Measurements from ENCODE around the gene ARFIP2. TPM values are rescaled to one million over a fixed set of nuclear protein-coding genes. Genes with fewer than 3 reads are reported as not detected.
A peak's percentile ranks its signal among the peaks of the same experiment; 100 is the strongest.

ARFIP2 gene
- total and polyA plus RNA-seq, 10 of the 15 experiments (the other 5 are each of a cell fraction or from before 2014, with no cell fraction given), result 11.7 to 59.8 (median 48.0) TPM

DNA sequence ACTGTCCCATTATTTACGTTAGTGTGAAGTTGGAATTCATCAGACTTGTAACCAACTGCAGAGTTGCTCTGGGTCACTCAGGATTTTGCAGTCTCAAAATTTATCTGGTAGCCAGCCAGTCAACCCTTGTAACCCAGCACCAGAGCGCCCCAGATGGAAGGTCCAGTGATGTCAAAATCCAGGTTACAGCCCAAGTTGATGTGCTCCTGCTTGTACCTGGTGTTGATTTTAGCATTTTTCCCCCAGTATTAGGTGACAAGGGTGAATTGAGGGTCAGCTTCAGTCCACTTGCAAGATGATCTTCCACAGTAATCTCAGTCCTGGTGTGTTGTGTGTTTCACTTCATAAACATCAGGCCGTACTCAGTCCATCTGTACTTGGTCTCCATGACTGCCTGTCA lies 7.7 kb upstream of the ARFIP2 start:
- no peak overlapping the region for H3K4me3 ChIP-seq
- ATAC-seq (no peak), FAIRE-seq (no peak), DNase-seq (ENCODE audit: low read depth, low spot score) (no peak)
- SMC1A ChIA-PET (ENCODE audit: uncharacterized antibody, unreplicated experiment), result interaction anchor here (1.4 to 3.1 kb wide), 4 partner anchors 12 to 110 kb away, joined by 4 to 12 read pairs (median 4); no protein-coding TSS in a partner anchor
- H3K4me1 ChIP-seq (ENCODE audit: control insufficient read depth, insufficient read depth, low read length), result peaks cover 5% of the 10 kb centered on the region; the same call in 1 of the 2 replicates
- intact Hi-C loops (cut with micrococcal nuclease; ENCODE audit: unreplicated experiment), result loop anchor here (10.0 kb wide), 2 partner anchors 254 to 1036 kb away; partner anchors contain the start of genes CNGA4 and FHIP1B
- no peak overlapping the region for H3K27ac ChIP-seq (ENCODE audit: control insufficient read depth, insufficient read depth)
- H3K79me2 ChIP-seq (ENCODE audit: control insufficient read depth, insufficient read depth, low read length), result no peaks in the 10 kb centered on the region; the same call in 1 of the 2 replicates
- no peaks in the 10 kb centered on the region for H4K20me1 ChIP-seq (ENCODE audit: control insufficient read depth, insufficient read depth)
- RAD21 ChIA-PET (ENCODE audit: unreplicated experiment), result interaction anchor here (1.6 kb wide), 1 partner anchor 110 kb away, joined by 3 read pairs; no protein-coding TSS in a partner anchor
- BruUV-seq (replicated peaks), result no TSS peak
- TF ChIP-seq POLR2A (IDR thresholded peaks at IDR 0.05; ENCODE audit: low read depth, low read length) (0 out of 2 replicates have a peak, but pooled peaks have one; percentile 16), MEF2A (IDR thresholded peaks at IDR 0.05; ENCODE audit: insufficient read depth, low read depth, low read length) (no peak)
- CTCF ChIA-PET, result interaction anchor here (1.8 to 10.7 kb wide), 3 partner anchors 17 to 110 kb away, joined by 5 to 119 read pairs (median 6); no protein-coding TSS in a partner anchor
- no peak overlapping the region for H3K9ac ChIP-seq (ENCODE audit: control insufficient read depth, insufficient read depth, low read length)
- no peak overlapping the region for H3K4me2 ChIP-seq (ENCODE audit: control insufficient read depth, insufficient read depth)
- no peaks in the 10 kb centered on the region for H3K9me3 ChIP-seq (replicated peaks; ENCODE audit: control insufficient read depth, insufficient read depth, low read length)
- H3K27me3 ChIP-seq (replicated peaks in 1 of 2; ENCODE audit: control insufficient read depth in 2 of 2, insufficient read depth in 2 of 2, low read length in 1 of 2), result no peaks in the 10 kb centered on the region
- WGBS (ENCODE audit: insufficient coverage, insufficient replicate concordance, low lambda C conversion rate, missing lambda C conversion rate), result 96% methylated on average over 3 of the region's 3 CpGs
- in situ Hi-C loops (cut with MboI), result no loop called here
- H2AFZ ChIP-seq (ENCODE audit: control insufficient read depth, low read depth, low read length), result no peak overlapping the region
- POLR2A ChIA-PET, result interaction anchor here (1.7 kb wide), 1 partner anchor 13 kb away, joined by 4 read pairs; no protein-coding TSS in a partner anchor
- peaks cover 0 to 19% of the 10 kb centered on the region in 2 experiments; a peak in 2 of 4 replicates for H3K36me3 ChIP-seq (ENCODE audit: control insufficient read depth in 2 of 2, insufficient read depth in 2 of 2, low read length in 1 of 2)

DNA sequence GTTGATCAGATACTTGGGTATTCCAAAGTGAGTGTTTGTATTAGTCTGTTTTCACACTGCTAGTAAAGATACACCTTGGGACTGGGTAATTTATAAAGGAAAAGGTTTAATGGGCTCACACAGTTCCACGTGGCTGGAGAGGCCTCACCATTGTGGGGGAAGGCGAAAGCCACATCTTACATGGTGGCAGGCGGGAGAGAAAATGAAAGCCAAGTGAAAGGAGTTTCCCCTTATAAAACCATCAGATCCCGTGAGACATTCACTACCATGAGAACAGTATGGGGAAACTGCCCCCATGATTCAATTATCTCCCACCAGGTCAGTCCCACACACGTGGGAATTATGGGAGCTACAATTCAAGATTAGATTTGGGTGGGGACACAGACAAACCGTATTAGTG lies 7.2 kb upstream of the ARFIP2 start:
- SMC1A ChIA-PET (ENCODE audit: uncharacterized antibody, unreplicated experiment), result interaction anchor here (1.0 to 3.1 kb wide), 7 partner anchors 7 to 110 kb away, joined by 4 to 12 read pairs (median 4); no protein-coding TSS in a partner anchor
- Histone ChIP-seq H4K20me1 (ENCODE audit: control insufficient read depth, insufficient read depth) (no peaks in the 10 kb centered on the region), H3K4me1 (ENCODE audit: control insufficient read depth, insufficient read depth, low read length) (peaks cover 5% of the 10 kb centered on the region; the same call in 1 of the 2 replicates), H3K27ac (ENCODE audit: control insufficient read depth, insufficient read depth) (no peak overlapping the region), H3K36me3 (ENCODE audit: control insufficient read depth in 2 of 2, insufficient read depth in 2 of 2, low read length in 1 of 2) (peaks cover 0 to 18% of the 10 kb centered on the region in 2 experiments; a peak in 2 of 4 replicates), H3K9ac (ENCODE audit: control insufficient read depth, insufficient read depth, low read length) (no peak overlapping the region), H3K4me2 (ENCODE audit: control insufficient read depth, insufficient read depth) (no peak overlapping the region), H3K9me3 (replicated peaks; ENCODE audit: control insufficient read depth, insufficient read depth, low read length) (no peaks in the 10 kb centered on the region), H3K79me2 (ENCODE audit: control insufficient read depth, insufficient read depth, low read length) (peaks cover 3% of the 10 kb centered on the region), H3K4me3 (no peak overlapping the region), H2AFZ (ENCODE audit: control insufficient read depth, low read depth, low read length) (no peak overlapping the region), H3K27me3 (replicated peaks in 1 of 2; ENCODE audit: control insufficient read depth in 2 of 2, insufficient read depth in 2 of 2, low read length in 1 of 2) (no peaks in the 10 kb centered on the region)
- ATAC-seq, result peak; percentile 71
- intact Hi-C loops (cut with micrococcal nuclease; ENCODE audit: unreplicated experiment) (loop anchor here (10.0 kb wide), 2 partner anchors 254 to 1036 kb away; partner anchors contain the start of genes CNGA4 and FHIP1B), in situ Hi-C loops (cut with MboI) (no loop called here)
- no TSS peak for BruUV-seq (replicated peaks)
- WGBS (ENCODE audit: insufficient coverage, insufficient replicate concordance, low lambda C conversion rate, missing lambda C conversion rate), result 61% methylated on average over 6 of the region's 6 CpGs
- DNase-seq (ENCODE audit: low read depth, low spot score), result peak; percentile 16
- POLR2A ChIA-PET, result interaction anchor here (0.8 to 1.7 kb wide), 3 partner anchors 13 to 100 kb away, joined by 3 to 4 read pairs (median 4); partner anchors contain the start of gene SMPD1
- CTCF ChIA-PET, result interaction anchor here (1.0 to 10.7 kb wide), 6 partner anchors 17 to 133 kb away, joined by 3 to 119 read pairs (median 8); no protein-coding TSS in a partner anchor
- RAD21 ChIA-PET (ENCODE audit: unreplicated experiment), result interaction anchor here (0.8 to 3.4 kb wide), 4 partner anchors 45 to 195 kb away, joined by 3 to 14 read pairs (median 4); partner anchors contain the start of gene MRPL17
- FAIRE-seq, result no peak
- 0 out of 2 replicates have a peak, but pooled peaks have one; percentile 22 for TF ChIP-seq TCF7 (IDR thresholded peaks at IDR 0.05; ENCODE audit: borderline replicate concordance)
- peak; percentile 54; the same call in 1 of the 2 replicates for TF ChIP-seq YY1 (IDR thresholded peaks at IDR 0.05; ENCODE audit: low read depth, low read length)
- TF ChIP-seq, protein P1, sequence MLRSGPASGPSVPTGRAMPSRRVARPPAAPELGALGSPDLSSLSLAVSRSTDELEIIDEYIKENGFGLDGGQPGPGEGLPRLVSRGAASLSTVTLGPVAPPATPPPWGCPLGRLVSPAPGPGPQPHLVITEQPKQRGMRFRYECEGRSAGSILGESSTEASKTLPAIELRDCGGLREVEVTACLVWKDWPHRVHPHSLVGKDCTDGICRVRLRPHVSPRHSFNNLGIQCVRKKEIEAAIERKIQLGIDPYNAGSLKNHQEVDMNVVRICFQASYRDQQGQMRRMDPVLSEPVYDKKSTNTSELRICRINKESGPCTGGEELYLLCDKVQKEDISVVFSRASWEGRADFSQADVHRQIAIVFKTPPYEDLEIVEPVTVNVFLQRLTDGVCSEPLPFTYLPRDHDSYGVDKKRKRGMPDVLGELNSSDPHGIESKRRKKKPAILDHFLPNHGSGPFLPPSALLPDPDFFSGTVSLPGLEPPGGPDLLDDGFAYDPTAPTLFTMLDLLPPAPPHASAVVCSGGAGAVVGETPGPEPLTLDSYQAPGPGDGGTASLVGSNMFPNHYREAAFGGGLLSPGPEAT (IDR thresholded peaks at IDR 0.05; ENCODE audit: low read depth), result peak; percentile 42; the same call in 1 of the 2 replicates
- no peak for TF ChIP-seq MXI1 (IDR thresholded peaks at IDR 0.05; ENCODE audit: low read depth, low read length)
- no peak for TF ChIP-seq NR2C1 (IDR thresholded peaks at IDR 0.05)
- TF ChIP-seq ZBED1 (IDR thresholded peaks at IDR 0.05; ENCODE audit: borderline replicate concordance), result no peak
- peak; percentile 47 for TF ChIP-seq IKZF1 (conservative IDR thresholded peaks at IDR 0.05)
- TF ChIP-seq RUNX3 (IDR thresholded peaks at IDR 0.05; ENCODE audit: low read length), result peak; percentile 68
- TF ChIP-seq TARDBP (IDR thresholded peaks at IDR 0.05; ENCODE audit: borderline replicate concordance), result no peak
- no peak for TF ChIP-seq CBX3 (IDR thresholded peaks at IDR 0.05; ENCODE audit: borderline replicate concordance, low read depth)
- peak; percentile 55; the same call in 1 of the 2 replicates for TF ChIP-seq MTA2 (IDR thresholded peaks at IDR 0.05; ENCODE audit: low read depth)
- TF ChIP-seq RAD51 (IDR thresholded peaks at IDR 0.05), result 0 out of 2 replicates have a peak, but pooled peaks have one; percentile 24
- TF ChIP-seq MEF2B (IDR thresholded peaks at IDR 0.05; ENCODE audit: partially characterized antibody, poor library complexity, severe bottlenecking), result peak; percentile 55
- TF ChIP-seq IKZF2 (IDR thresholded peaks at IDR 0.05), result peak; percentile 30 to 34; a peak in 2 of 4 replicates
- TF ChIP-seq SPI1 (IDR thresholded peaks at IDR 0.05; ENCODE audit: borderline replicate concordance, insufficient read depth, low read depth, low read length), result no peak

All from GM12878 (cell line).